ENCODE data around the gene RRP9.

- TF ChIP-seq, protein P1, sequence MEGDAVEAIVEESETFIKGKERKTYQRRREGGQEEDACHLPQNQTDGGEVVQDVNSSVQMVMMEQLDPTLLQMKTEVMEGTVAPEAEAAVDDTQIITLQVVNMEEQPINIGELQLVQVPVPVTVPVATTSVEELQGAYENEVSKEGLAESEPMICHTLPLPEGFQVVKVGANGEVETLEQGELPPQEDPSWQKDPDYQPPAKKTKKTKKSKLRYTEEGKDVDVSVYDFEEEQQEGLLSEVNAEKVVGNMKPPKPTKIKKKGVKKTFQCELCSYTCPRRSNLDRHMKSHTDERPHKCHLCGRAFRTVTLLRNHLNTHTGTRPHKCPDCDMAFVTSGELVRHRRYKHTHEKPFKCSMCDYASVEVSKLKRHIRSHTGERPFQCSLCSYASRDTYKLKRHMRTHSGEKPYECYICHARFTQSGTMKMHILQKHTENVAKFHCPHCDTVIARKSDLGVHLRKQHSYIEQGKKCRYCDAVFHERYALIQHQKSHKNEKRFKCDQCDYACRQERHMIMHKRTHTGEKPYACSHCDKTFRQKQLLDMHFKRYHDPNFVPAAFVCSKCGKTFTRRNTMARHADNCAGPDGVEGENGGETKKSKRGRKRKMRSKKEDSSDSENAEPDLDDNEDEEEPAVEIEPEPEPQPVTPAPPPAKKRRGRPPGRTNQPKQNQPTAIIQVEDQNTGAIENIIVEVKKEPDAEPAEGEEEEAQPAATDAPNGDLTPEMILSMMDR (IDR thresholded peaks at IDR 0.05; ENCODE audit: low read depth, low read length) = no peak
- TF ChIP-seq MYC (IDR thresholded peaks at IDR 0.05; ENCODE audit: low read depth, low read length) = no peak
Measured at GRCh38 chr3:51980253-51980652, 38.5 kb upstream of the RRP9 start.
